Pons (tissue), 1 donor: ENCODE measurements around the gene ATF7.
"Not testable (repeated sequence)": the region's sequence is repeated elsewhere in the genome, so short reads cannot be mapped to it uniquely, and the experiment has no call there.

Experiments used
- DNase-seq: peaks from one replicate; pipeline ENCODE4 v3.0.0-alpha.2; 2016; ENCODE audit warnings: low spot score

ATF7 gene

GRCh38 chr12:53625946-53626701 is at the start of gene ATF7:
Gene ATF7 (minus strand): TSS chr12:53626382. CDS start chr12:53601000, 25,382 bp downstream.
- peak; percentile 99 for DNase-seq

- no peak for DNase-seq
These were observed 49.0 kb upstream of the ATF7 start for GRCh38 chr12:53674977-53675700.

- no peak for DNase-seq
These were observed 44.8 kb upstream of the ATF7 start for GRCh38 chr12:53670971-53671370.

- DNase-seq = no peak
These were observed 44.1 kb upstream of the ATF7 start for GRCh38 chr12:53670308-53670707.

- DNase-seq = no peak
These were observed 40.9 kb upstream of the ATF7 start for GRCh38 chr12:53667080-53667479.

GRCh38 chr12:53664936-53665335 is 38.8 kb upstream of the ATF7 start:
- no peak for DNase-seq

GRCh38 chr12:53664191-53664590 is 38.0 kb upstream of the ATF7 start:
- DNase-seq = no peak

- no peak for DNase-seq
These were observed 33.9 kb upstream of the ATF7 start for GRCh38 chr12:53660041-53660440.

- DNase-seq = no peak
These were observed 33.4 kb upstream of the ATF7 start for GRCh38 chr12:53659571-53659981.

GRCh38 chr12:53659011-53659551 is 32.9 kb upstream of the ATF7 start:
- DNase-seq = peak; percentile 99

- no peak for DNase-seq
These were observed 30.9 kb upstream of the ATF7 start for GRCh38 chr12:53657041-53657440.

- no peak for DNase-seq
These were observed 27.4 kb upstream of the ATF7 start for GRCh38 chr12:53653595-53653994.

- no peak for DNase-seq
These were observed 26.2 kb upstream of the ATF7 start for GRCh38 chr12:53652366-53652765.

GRCh38 chr12:53651737-53652136 is 25.6 kb upstream of the ATF7 start:
- DNase-seq = no peak

GRCh38 chr12:53646300-53646699 is 20.1 kb upstream of the ATF7 start:
- not testable (repeated sequence) for DNase-seq

GRCh38 chr12:53645165-53645564 is 19.0 kb upstream of the ATF7 start:
- no peak for DNase-seq

- no peak for DNase-seq
These were observed 18.0 kb upstream of the ATF7 start for GRCh38 chr12:53644133-53644532.

- DNase-seq = no peak
These were observed 17.2 kb upstream of the ATF7 start for GRCh38 chr12:53643232-53643979.

- no peak for DNase-seq
These were observed 11.9 kb upstream of the ATF7 start for GRCh38 chr12:53638057-53638456.

GRCh38 chr12:53636641-53637040 is 10.5 kb upstream of the ATF7 start:
- no peak for DNase-seq

GRCh38 chr12:53635708-53636107 is 9.5 kb upstream of the ATF7 start:
- not testable (repeated sequence) for DNase-seq

- no peak for DNase-seq
These were observed 5.5 kb upstream of the ATF7 start for GRCh38 chr12:53631721-53632120.
